Naive thymus-derived CD4-positive, alpha-beta T cell (primary cell): ENCODE measurements around the gene CWC27. TPM values are rescaled to one million over a fixed set of nuclear protein-coding genes. Genes with fewer than 3 reads are reported as not detected.
"Not testable (repeated sequence)": the region's sequence is repeated elsewhere in the genome, so short reads cannot be mapped to it uniquely, and the experiment has no call there.

Experiments used
- ATAC-seq: fragments of 150-1000 bp; cut with Tn5 transposase; 2 replicates; pipeline ENCODE4 v1.10.0; 2021; ENCODE audit warnings: mild to moderate bottlenecking, moderate library complexity
- CTCF ChIA-PET: fragments of 350-600 bp; sonication (Branson Sonifier 250); formaldehyde crosslinking; loops from one replicate; lab custom pipeline; 2021; ENCODE audit warnings: antibody characterized with exemption; lab: Charles Lee
- POLR2A ChIA-PET: fragments of 350-600 bp; sonication (Branson Sonifier 250); formaldehyde crosslinking; loops from one replicate; lab custom pipeline; 2021; ENCODE audit warnings: antibody characterized with exemption, inconsistent platforms; lab: Charles Lee
- DNase-seq, 9 donors: peaks; one replicate each; pipeline versions ENCODE4 v3.0.0 to v3.0.0-alpha.2; 2020 to 2022; ENCODE audit warnings: mixed read lengths in 1 of 9
- H3K27ac ChIP-seq: one replicate; pipeline ENCODE4 v1.7.0; 2013; ENCODE audit warnings: mild to moderate bottlenecking, low read depth, low read length, moderate library complexity
- H3K27me3 ChIP-seq, 2 donors: one replicate each; pipeline ENCODE4 v1.7.0; 2013; ENCODE audit warnings: low read length in 2 of 2, mild to moderate bottlenecking in 2 of 2, moderate library complexity in 2 of 2; ENCODE audit not compliant: control insufficient read depth in 2 of 2, insufficient read depth in 2 of 2
- H3K36me3 ChIP-seq, 3 experiments: 1 replicate in 2 of 3; 2 replicates in 1 of 3; pipeline ENCODE4 v1.7.0; 2013; ENCODE audit warnings: low read length in 3 of 3, mild to moderate bottlenecking in 3 of 3, moderate library complexity in 1 of 3; ENCODE audit not compliant: insufficient read depth in 3 of 3, control insufficient read depth in 2 of 3
- H3K4me1 ChIP-seq, 2 donors: one replicate each; pipeline ENCODE4 v1.7.0; 2013; ENCODE audit warnings: low read length in 2 of 2, mild to moderate bottlenecking in 2 of 2, moderate library complexity in 1 of 2; ENCODE audit not compliant: control insufficient read depth in 2 of 2, insufficient read depth in 2 of 2
- H3K4me3 ChIP-seq: 2 replicates; pipeline ENCODE4 v1.7.0; 2013; ENCODE audit warnings: mild to moderate bottlenecking, low read length
- H3K9me3 ChIP-seq, 3 experiments: 1 replicate in 2 of 3; 2 replicates in 1 of 3; pipeline ENCODE4 v1.7.0; 2013; ENCODE audit warnings: low read length in 3 of 3; ENCODE audit not compliant: control insufficient read depth in 2 of 3
- H3K27ac Mint-ChIP-seq, 9 donors: one replicate each; pipeline ENCODE4 v1.8.0; 2020 to 2022; ENCODE audit warnings: mixed read lengths in 9 of 9, mild to moderate bottlenecking in 8 of 9, moderate library complexity in 5 of 9, inconsistent platforms in 2 of 9
- H3K27me3 Mint-ChIP-seq, 5 donors: one replicate each; pipeline ENCODE4 v1.8.0; 2021 to 2022; ENCODE audit warnings: mixed read lengths in 5 of 5, mild to moderate bottlenecking in 1 of 5
- H3K36me3 Mint-ChIP-seq, 5 donors: one replicate each; pipeline ENCODE4 v1.8.0; 2020 to 2022; ENCODE audit warnings: mixed read lengths in 5 of 5, mild to moderate bottlenecking in 3 of 5, inconsistent platforms in 1 of 5
- H3K4me1 Mint-ChIP-seq, 7 donors: one replicate each; pipeline ENCODE4 v1.8.0; 2020 to 2022; ENCODE audit warnings: mixed read lengths in 7 of 7, mild to moderate bottlenecking in 3 of 7, inconsistent platforms in 1 of 7
- H3K4me3 Mint-ChIP-seq, 10 donors: one replicate each; pipeline ENCODE4 v1.8.0; 2020 to 2022; ENCODE audit warnings: mild to moderate bottlenecking in 10 of 10, mixed read lengths in 10 of 10, moderate library complexity in 6 of 10, inconsistent platforms in 2 of 10
- H3K9me3 Mint-ChIP-seq, 11 donors: one replicate each; pipeline ENCODE4 v1.8.0; 2020 to 2022; ENCODE audit warnings: mixed read lengths in 11 of 11, mild to moderate bottlenecking in 4 of 11, inconsistent platforms in 1 of 11, moderate library complexity in 1 of 11
- intact Hi-C, 2 donors: fragments of 100-400 bp; cut with micrococcal nuclease; formaldehyde crosslinking; loops; one replicate each; pipeline ENCODE4 v1.15.1; 2023
- polyA plus RNA-seq, 2 donors: library from polyadenylated mRNA; unstranded; fragments of 300-500 nt; fragmentation: Illumina TruSeq; gene quantifications; one replicate each; pipeline ENCODE4 v1.2.3, GENCODE V29; 2021
- total RNA-seq, 6 experiments: library from RNA in 5 of 6; stranded (reverse) in 5 of 6; gene quantifications; 1 replicate in 5 of 6; 2 replicates in 1 of 6; pipeline ENCODE4 v1.2.3 and lab custom pipeline; 2021 to 2026

CWC27 gene
- total and polyA plus RNA-seq, 7 experiments from 2014 or later, result 17.8 to 41.8 (median 21.1) TPM

DNA sequence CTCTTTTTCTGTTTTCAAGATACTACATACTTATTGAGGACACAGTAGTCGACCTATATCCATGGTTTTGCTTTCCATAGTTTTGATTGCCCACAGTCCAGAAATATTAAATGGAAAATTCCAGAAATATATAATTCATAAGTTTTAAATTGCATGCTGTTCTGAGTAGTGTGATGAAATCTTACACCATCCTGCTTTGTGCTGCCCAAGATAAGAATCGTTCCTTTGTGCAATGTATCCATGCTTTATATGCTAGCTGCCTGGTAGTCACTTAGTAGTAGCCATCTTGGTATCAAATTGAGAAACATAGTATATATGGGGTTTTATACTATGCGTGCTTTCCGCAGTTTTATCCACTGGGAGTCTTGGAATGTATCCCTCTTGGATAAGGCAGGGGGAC, 59.0 kb downstream of the CWC27 start:
- no peak for ATAC-seq
- Histone ChIP-seq H3K4me3 (no peak overlapping the region), H3K4me1 (no peaks in the 10 kb centered on the region), H3K27me3 (no peaks in the 10 kb centered on the region), H3K36me3 (peaks cover 0 to 10% (median 0%) of the 10 kb centered on the region in 3 experiments), H3K9me3 (no peaks in the 10 kb centered on the region), H3K27ac (no peak overlapping the region)
- Mint-ChIP-seq H3K36me3 (peaks cover 5 to 36% (median 26%) of the 10 kb centered on the region in 5 donors), H3K27ac (no peak overlapping the region), H3K27me3 (no peaks in the 10 kb centered on the region), H3K9me3 (peaks cover 0 to 2% (median 0%) of the 10 kb centered on the region in 11 donors), H3K4me3 (no peak overlapping the region), H3K4me1 (peaks cover 0 to 2% (median 0%) of the 10 kb centered on the region in 7 donors)
- ChIA-PET CTCF (no interaction called here), POLR2A (no interaction called here)
- DNase-seq, result no peak
- intact Hi-C loops, result no loop called here

DNA sequence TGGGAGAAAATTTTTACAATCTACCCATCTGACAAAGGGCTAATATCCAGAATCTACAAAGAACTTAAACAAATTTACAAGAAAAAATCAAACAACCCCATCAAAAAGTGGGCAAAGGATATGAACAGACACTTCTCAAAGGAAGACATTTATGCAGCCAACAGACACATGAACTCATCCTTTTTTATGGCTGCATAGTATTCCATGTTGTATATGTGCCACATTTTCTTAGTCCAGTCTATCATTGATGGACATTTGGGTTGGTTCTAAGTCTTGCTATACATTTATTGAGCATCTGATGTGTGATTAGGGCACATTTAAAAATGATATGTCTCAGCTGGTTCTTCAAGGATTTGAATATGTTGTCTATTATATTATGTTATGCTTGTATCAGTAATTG, 61.9 kb downstream of the CWC27 start:
- H3K4me3 ChIP-seq, H3K36me3 ChIP-seq, H3K4me1 ChIP-seq, H3K9me3 Mint-ChIP-seq, ATAC-seq, H3K27me3 Mint-ChIP-seq, H3K4me1 Mint-ChIP-seq, H3K27ac Mint-ChIP-seq, H3K27me3 ChIP-seq, DNase-seq, H3K9me3 ChIP-seq, intact Hi-C loops, H3K4me3 Mint-ChIP-seq, POLR2A ChIA-PET, H3K27ac ChIP-seq, CTCF ChIA-PET: not testable (repeated sequence)
- H3K36me3 Mint-ChIP-seq, result peaks cover 5 to 44% (median 38%) of the 10 kb centered on the region in 5 donors

DNA sequence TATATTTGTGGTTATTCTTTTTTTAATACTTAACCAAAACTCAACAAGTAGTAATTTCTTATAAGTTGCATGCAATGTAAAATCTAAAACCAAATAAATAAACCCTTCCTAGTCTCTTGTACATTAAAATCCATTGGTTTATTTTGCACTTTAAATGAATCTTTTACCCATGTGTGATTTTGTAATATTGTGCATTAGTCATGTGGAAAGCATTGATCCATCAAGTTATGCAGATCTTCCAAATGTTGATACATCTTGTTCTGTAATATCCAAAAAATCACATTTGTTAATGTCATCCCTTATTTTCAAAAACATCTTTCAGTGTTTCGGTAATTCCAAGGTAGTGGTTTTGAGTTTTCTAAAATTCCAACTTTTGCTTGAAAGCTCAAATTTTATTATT, 63.3 kb downstream of the CWC27 start:
- Mint-ChIP-seq H3K36me3 (peaks cover 5 to 51% (median 34%) of the 10 kb centered on the region in 5 donors), H3K4me3 (no peak overlapping the region), H3K4me1 (no peaks in the 10 kb centered on the region), H3K27me3 (no peaks in the 10 kb centered on the region), H3K27ac (no peak overlapping the region), H3K9me3 (peaks cover 0 to 2% (median 0%) of the 10 kb centered on the region in 11 donors)
- no peaks in the 10 kb centered on the region for H3K9me3 ChIP-seq
- intact Hi-C loops, result no loop called here
- no peak overlapping the region for H3K4me3 ChIP-seq
- ChIA-PET CTCF (interaction anchor here (0.7 kb wide), 1 partner anchor 1997 kb away, joined by 3 read pairs; no protein-coding TSS in a partner anchor), POLR2A (no interaction called here)
- no peak overlapping the region for H3K27ac ChIP-seq
- no peaks in the 10 kb centered on the region for H3K4me1 ChIP-seq
- ATAC-seq (no peak), DNase-seq (no peak)
- no peaks in the 10 kb centered on the region for H3K27me3 ChIP-seq
- peaks cover 0 to 6% (median 0%) of the 10 kb centered on the region in 3 experiments for H3K36me3 ChIP-seq

DNA sequence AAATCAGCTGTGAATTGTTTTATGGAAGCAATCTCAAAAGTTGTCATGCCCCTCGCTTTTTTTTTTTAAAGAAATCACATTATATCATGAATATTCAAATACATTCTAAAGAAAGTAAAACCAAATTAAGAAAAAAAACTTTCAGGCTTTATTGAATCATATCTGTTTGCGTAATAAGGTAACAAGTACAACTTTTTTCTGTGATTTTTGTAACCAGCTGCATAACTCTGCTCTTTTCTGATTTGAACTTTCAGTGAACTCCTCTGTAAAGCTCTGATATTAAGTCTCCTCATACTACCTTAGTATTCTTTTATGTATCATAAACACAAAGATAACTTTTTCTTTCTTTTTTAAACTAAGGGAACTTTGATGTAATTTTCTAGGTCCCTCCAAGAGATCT, 65.3 kb downstream of the CWC27 start:
- intact Hi-C loops, result no loop called here
- CTCF ChIA-PET, result no interaction called here
- POLR2A ChIA-PET, result no interaction called here
- no peak overlapping the region for H3K4me3 Mint-ChIP-seq
- Histone ChIP-seq H3K4me1 (no peaks in the 10 kb centered on the region), H3K36me3 (no peaks in the 10 kb centered on the region), H3K9me3 (no peaks in the 10 kb centered on the region), H3K27me3 (no peaks in the 10 kb centered on the region), H3K4me3 (no peak overlapping the region), H3K27ac (no peak overlapping the region)
- peaks cover 0 to 2% (median 0%) of the 10 kb centered on the region in 11 donors for H3K9me3 Mint-ChIP-seq
- H3K27me3 Mint-ChIP-seq, result no peaks in the 10 kb centered on the region
- ATAC-seq (no peak), DNase-seq (no peak)
- H3K36me3 Mint-ChIP-seq, result peaks cover 5 to 56% (median 33%) of the 10 kb centered on the region in 5 donors
- H3K4me1 Mint-ChIP-seq, result peaks cover 0 to 1% (median 0%) of the 10 kb centered on the region in 7 donors
- H3K27ac Mint-ChIP-seq, result no peak overlapping the region

DNA sequence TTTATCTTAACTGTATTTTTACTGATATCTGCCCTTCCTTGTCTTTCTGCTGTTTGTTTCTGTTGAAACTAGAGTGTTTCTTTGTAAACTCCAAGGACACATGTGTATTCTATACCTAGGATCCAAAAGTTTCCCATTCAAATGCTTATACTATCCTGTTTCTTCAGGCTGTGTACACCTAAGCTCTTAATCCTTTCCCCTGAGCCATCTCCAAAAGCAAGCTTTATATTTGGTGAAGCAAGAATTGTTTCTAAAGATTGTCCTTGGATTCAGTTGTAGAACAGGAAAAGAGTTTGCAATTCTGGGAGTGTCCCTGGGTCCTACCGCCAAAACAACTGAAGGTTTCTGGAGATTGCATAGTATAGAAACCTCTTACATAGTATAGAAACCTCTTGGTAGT, 65.9 kb downstream of the CWC27 start:
- POLR2A ChIA-PET, result no interaction called here
- intact Hi-C loops, result no loop called here
- Mint-ChIP-seq H3K4me3 (no peak overlapping the region), H3K36me3 (peaks cover 10 to 60% (median 33%) of the 10 kb centered on the region in 5 donors), H3K9me3 (peaks cover 0 to 7% (median 2%) of the 10 kb centered on the region in 11 donors), H3K27me3 (no peaks in the 10 kb centered on the region), H3K27ac (peak overlapping the region in 1 of 9 donors; percentile 6), H3K4me1 (peaks cover 0 to 6% (median 0%) of the 10 kb centered on the region in 7 donors)
- DNase-seq, result no peak
- no peaks in the 10 kb centered on the region for H3K36me3 ChIP-seq
- H3K9me3 ChIP-seq, result no peaks in the 10 kb centered on the region
- H3K27me3 ChIP-seq, result no peaks in the 10 kb centered on the region
- H3K27ac ChIP-seq, result no peak overlapping the region
- H3K4me1 ChIP-seq, result no peaks in the 10 kb centered on the region
- no peak for ATAC-seq
- CTCF ChIA-PET, result no interaction called here
- H3K4me3 ChIP-seq, result no peak overlapping the region

DNA sequence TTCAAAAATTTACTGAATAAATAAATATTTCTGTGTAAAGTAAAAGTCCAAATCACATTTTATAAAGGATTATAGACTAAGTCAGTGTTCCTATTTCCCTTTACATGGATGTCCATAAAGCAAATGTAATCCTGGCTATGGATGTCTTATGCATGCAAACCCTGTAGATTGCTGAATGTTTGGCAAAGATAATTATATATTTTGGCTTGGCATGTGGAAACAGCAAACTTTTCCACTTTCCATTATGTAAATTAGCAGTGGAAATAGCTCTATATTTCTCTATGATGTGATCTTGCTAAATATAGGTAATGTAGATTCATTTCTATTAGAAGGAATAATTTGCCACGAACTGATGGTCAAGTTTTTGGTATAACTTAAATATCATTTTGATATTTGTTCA, 66.5 kb downstream of the CWC27 start:
- Histone ChIP-seq H3K4me1 (no peaks in the 10 kb centered on the region), H3K27me3 (no peaks in the 10 kb centered on the region), H3K9me3 (no peaks in the 10 kb centered on the region), H3K27ac (no peak overlapping the region), H3K36me3 (no peaks in the 10 kb centered on the region), H3K4me3 (no peak overlapping the region)
- ATAC-seq, result no peak
- Mint-ChIP-seq H3K27ac (no peak overlapping the region), H3K4me1 (peaks cover 0 to 6% (median 0%) of the 10 kb centered on the region in 7 donors), H3K27me3 (no peaks in the 10 kb centered on the region), H3K9me3 (peaks cover 0 to 12% (median 2%) of the 10 kb centered on the region in 11 donors), H3K36me3 (peaks cover 10 to 59% (median 32%) of the 10 kb centered on the region in 5 donors), H3K4me3 (no peak overlapping the region)
- DNase-seq, result no peak
- intact Hi-C loops, result no loop called here
- ChIA-PET POLR2A (no interaction called here), CTCF (no interaction called here)

DNA sequence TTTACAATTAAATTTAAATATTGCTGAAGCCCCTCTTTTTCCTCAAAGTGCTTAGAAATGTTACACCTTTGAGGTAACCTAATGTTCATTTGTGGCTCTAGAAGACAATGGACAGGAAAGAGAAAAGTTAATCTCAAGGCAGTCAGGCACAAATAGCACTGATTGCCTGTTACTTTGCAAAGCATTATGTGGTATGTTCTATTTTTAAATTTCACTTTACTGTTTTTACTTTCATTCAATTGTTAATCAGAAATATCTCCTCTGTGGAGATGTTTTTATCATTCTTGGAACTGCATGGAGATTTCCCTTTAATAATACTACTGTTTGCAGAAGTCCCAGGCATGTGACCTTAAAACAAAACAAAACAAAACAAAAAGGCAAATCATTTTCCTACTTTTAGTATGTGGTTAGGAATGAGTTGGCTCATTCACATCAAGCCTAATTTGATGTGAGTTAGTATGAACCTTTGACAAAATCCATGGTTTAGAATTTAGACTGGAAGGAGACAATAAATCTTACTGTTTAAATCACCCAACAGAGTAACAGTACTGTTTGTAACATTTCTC, 67.5 kb downstream of the CWC27 start:
- Histone ChIP-seq H3K27ac (no peak overlapping the region), H3K4me1 (no peaks in the 10 kb centered on the region), H3K36me3 (no peaks in the 10 kb centered on the region), H3K4me3 (no peak overlapping the region), H3K9me3 (no peaks in the 10 kb centered on the region), H3K27me3 (no peaks in the 10 kb centered on the region)
- Mint-ChIP-seq H3K9me3 (peaks cover 0 to 22% (median 7%) of the 10 kb centered on the region in 11 donors), H3K4me1 (peaks cover 0 to 6% (median 0%) of the 10 kb centered on the region in 7 donors), H3K36me3 (peaks cover 18 to 68% (median 39%) of the 10 kb centered on the region in 5 donors), H3K27ac (no peak overlapping the region), H3K4me3 (no peak overlapping the region), H3K27me3 (no peaks in the 10 kb centered on the region)
- ChIA-PET POLR2A (no interaction called here), CTCF (no interaction called here)
- ATAC-seq (no peak), DNase-seq (no peak)
- intact Hi-C loops, result no loop called here
